SH-SY5Y (cell line): ENCODE data around the gene ADAMTS18.

Experiments
- GATA2 ChIP-seq: IDR thresholded peaks from 2 replicates; pipeline ENCODE4 v1.6.1; 2011; ENCODE audit warnings: mild to moderate bottlenecking, low read depth, low read length
- GATA3 ChIP-seq: IDR thresholded peaks from 2 replicates; pipeline ENCODE4 v1.6.1; 2011; ENCODE audit warnings: low read depth, mild to moderate bottlenecking, low read length, moderate library complexity

- no peak for TF ChIP-seq GATA2
- TF ChIP-seq GATA3 = no peak
These were observed 47.7 kb downstream of the ADAMTS18 start for GRCh38 chr16:77386831-77387814.
